WTC11 (cell line): ENCODE results near the gene HIC1. TPM values are rescaled to one million over a fixed set of nuclear protein-coding genes. Genes with fewer than 3 reads are reported as not detected.

Source experiments
- ATAC-seq: fragments of 200-7000 bp; cut with Tn5 transposase; 2 replicates; pipeline ENCODE4 v1.10.0; 2021; ENCODE audit warnings: mild to moderate bottlenecking, moderate library complexity
- CTCF ChIA-PET: fragments of 300-600 bp; sonication (Branson Sonifier 250); formaldehyde crosslinking; loops from one replicate; lab custom pipeline; 2021; ENCODE audit warnings: antibody characterized with exemption; lab: Charles Lee
- POLR2A ChIA-PET: fragments of 350-600 bp; sonication (Branson Sonifier 250); formaldehyde crosslinking; loops from one replicate; lab custom pipeline; 2021; ENCODE audit warnings: antibody characterized with exemption; lab: Charles Lee
- DNase-seq: peaks from one replicate; pipeline ENCODE4 v3.0.0; 2021; ENCODE audit warnings: low spot score
- H3K27ac Mint-ChIP-seq: 2 replicates; pipeline ENCODE4 v1.8.0; 2021; ENCODE audit warnings: mixed read lengths
- H3K27me3 Mint-ChIP-seq: 2 replicates; pipeline ENCODE4 v1.8.0; 2021; ENCODE audit warnings: low read depth, mild to moderate bottlenecking, moderate library complexity, mixed read lengths
- H3K36me3 Mint-ChIP-seq: 2 replicates; pipeline ENCODE4 v1.8.0; 2021; ENCODE audit warnings: mixed read lengths
- H3K4me1 Mint-ChIP-seq: 2 replicates; pipeline ENCODE4 v1.8.0; 2022; ENCODE audit warnings: mixed read lengths
- H3K4me3 Mint-ChIP-seq: 2 replicates; pipeline ENCODE4 v1.8.0; 2021; ENCODE audit warnings: mild to moderate bottlenecking, moderate library complexity, mixed read lengths
- H3K9me3 Mint-ChIP-seq: 2 replicates; pipeline ENCODE4 v1.8.0; 2021; ENCODE audit warnings: mixed read lengths
- CTCF ChIP-seq: fragments of 200-600 bp; IDR thresholded peaks from 2 replicates; pipeline ENCODE4 v1.8.0; 2022; ENCODE audit warnings: antibody characterized with exemption
- E2F4 ChIP-seq: sonication (generic); formaldehyde crosslinking; IDR thresholded peaks from 2 replicates; pipeline ENCODE4 v1.8.1; 2022; ENCODE audit warnings: low read depth, mild to moderate bottlenecking, moderate library complexity, missing genetic modification reagents, borderline replicate concordance
- ELF4 ChIP-seq: sonication (generic); formaldehyde crosslinking; IDR thresholded peaks from 2 replicates; pipeline ENCODE4 v1.8.1; 2022; ENCODE audit warnings: low read depth, mild to moderate bottlenecking, moderate library complexity, missing genetic modification reagents
- ERG ChIP-seq: fragments of 250-450 bp; sonication (Bioruptor Pico); IDR thresholded peaks from 2 replicates; pipeline ENCODE4 v1.8.0; 2021; ENCODE audit warnings: mild to moderate bottlenecking
- FOXJ3 ChIP-seq: sonication (generic); formaldehyde crosslinking; IDR thresholded peaks from 2 replicates; pipeline ENCODE4 v1.9.0; 2021; ENCODE audit warnings: missing genetic modification reagents, mild to moderate bottlenecking, borderline replicate concordance
- FOXP1 ChIP-seq: sonication (generic); formaldehyde crosslinking; IDR thresholded peaks from 2 replicates; pipeline ENCODE4 v1.8.0; 2022; ENCODE audit warnings: missing genetic modification reagents, mild to moderate bottlenecking, moderate library complexity, borderline replicate concordance
- GRHL2 ChIP-seq: fragments of 250-450 bp; sonication (Bioruptor Pico); IDR thresholded peaks from 2 replicates; pipeline ENCODE4 v1.8.0; 2022; ENCODE audit warnings: mild to moderate bottlenecking, moderate library complexity; ENCODE audit not compliant: insufficient replicate concordance, severe bottlenecking
- GTF2I ChIP-seq: fragments of 250-450 bp; sonication (Bioruptor Pico); conservative IDR thresholded peaks from 2 replicates; pipeline ENCODE4 v1.4.0; 2021; ENCODE audit warnings: mild to moderate bottlenecking
- KAT7 ChIP-seq: sonication (generic); formaldehyde crosslinking; IDR thresholded peaks from 2 replicates; pipeline ENCODE4 v1.8.1; 2023; ENCODE audit warnings: missing genetic modification reagents, mild to moderate bottlenecking, borderline replicate concordance
- MAX ChIP-seq: sonication (generic); formaldehyde crosslinking; IDR thresholded peaks from 2 replicates; pipeline ENCODE4 v1.8.0; 2022; ENCODE audit warnings: mild to moderate bottlenecking, missing genetic modification reagents
- PRDM15 ChIP-seq: sonication (generic); formaldehyde crosslinking; IDR thresholded peaks from 2 replicates; pipeline ENCODE4 v1.8.0; 2022; ENCODE audit warnings: missing genetic modification reagents
- ZNF121 ChIP-seq: sonication (generic); formaldehyde crosslinking; IDR thresholded peaks from 2 replicates; pipeline ENCODE4 v1.8.0; 2023; ENCODE audit warnings: missing genetic modification reagents
- ZNF232 ChIP-seq: sonication (generic); formaldehyde crosslinking; IDR thresholded peaks from 2 replicates; pipeline ENCODE4 v1.8.0; 2022; ENCODE audit warnings: mild to moderate bottlenecking, missing genetic modification reagents
- ZNF263 ChIP-seq: sonication (generic); formaldehyde crosslinking; IDR thresholded peaks from 2 replicates; pipeline ENCODE4 v1.8.1; 2022; ENCODE audit warnings: low read depth, mild to moderate bottlenecking, moderate library complexity, missing genetic modification reagents
- ZNF416 ChIP-seq: fragments of 250-450 bp; sonication (Bioruptor Pico); IDR thresholded peaks from 2 replicates; pipeline ENCODE4 v1.9.0; 2021; ENCODE audit warnings: mild to moderate bottlenecking, inconsistent platforms
- ZSCAN18 ChIP-seq: fragments of 250-450 bp; sonication (Bioruptor Pico); IDR thresholded peaks from 2 replicates; pipeline ENCODE4 v2.1.2; 2022; ENCODE audit warnings: mild to moderate bottlenecking, moderate library complexity
- total RNA-seq: library from RNA; stranded (reverse); gene quantifications from 3 replicates; pipeline ENCODE4 v1.2.3, GENCODE V29; 2021

HIC1 gene
- total RNA-seq, 1 experiment from 2014 or later: 0.37 TPM

- TF ChIP-seq ERG (CRISPR knock-in tag): no peak
- TF ChIP-seq E2F4 (CRISPR knock-in tag): no peak
- no peak for TF ChIP-seq MAX
- TF ChIP-seq FOXJ3 (CRISPR knock-in tag): no peak
- no peak for TF ChIP-seq ZSCAN18 (CRISPR knock-in tag)
These were observed 9.2 kb downstream of the HIC1 start (continued) for GRCh38 chr17:2064147-2064489.

GRCh38 chr17:2064520-2064971, 9.6 kb downstream of the HIC1 start:
- Mint-ChIP-seq H3K4me1 (peaks cover 33% of the 10 kb centered on the region), H3K27ac (peak overlapping the region; percentile 74), H3K4me3 (no peak overlapping the region), H3K27me3 (peaks cover 19% of the 10 kb centered on the region), H3K36me3 (peaks cover 3% of the 10 kb centered on the region), H3K9me3 (no peaks in the 10 kb centered on the region)
- ATAC-seq: no peak
- DNase-seq: no peak
- ChIA-PET POLR2A (interaction anchor here (0.6 kb wide), 1 partner anchor 82 kb away, joined by 3 read pairs; no protein-coding TSS in a partner anchor), CTCF (interaction anchor here (0.7 to 11.0 kb wide), 9 partner anchors 8 to 196 kb away, joined by 3 to 96 read pairs (median 6); partner anchors contain the start of gene HIC1)
- TF ChIP-seq ZNF121 (no peak), KAT7 (CRISPR knock-in tag) (no peak), GRHL2 (CRISPR knock-in tag) (no peak), ZNF232 (CRISPR knock-in tag) (no peak), MAX (no peak)

- H3K9me3 Mint-ChIP-seq: no peaks in the 10 kb centered on the region
- H3K36me3 Mint-ChIP-seq: peaks cover 3% of the 10 kb centered on the region
- peaks cover 13% of the 10 kb centered on the region for H3K27me3 Mint-ChIP-seq
- DNase-seq (peak; percentile 90), ATAC-seq (peak; percentile 85)
- H3K27ac Mint-ChIP-seq: peak overlapping the region; percentile 74; the same call in 1 of the 2 replicates
- CTCF ChIA-PET: interaction anchor here (0.7 to 11.0 kb wide), 16 partner anchors 9 to 283 kb away, joined by 3 to 96 read pairs (median 4); partner anchors contain the start of gene HIC1
- POLR2A ChIA-PET: interaction anchor here (0.6 kb wide), 1 partner anchor 83 kb away, joined by 3 read pairs; no protein-coding TSS in a partner anchor
- no peak overlapping the region for H3K4me3 Mint-ChIP-seq
- H3K4me1 Mint-ChIP-seq: peaks cover 31% of the 10 kb centered on the region
- no peak for TF ChIP-seq GTF2I (CRISPR knock-in tag)
- no peak for TF ChIP-seq MAX
- TF ChIP-seq FOXP1 (CRISPR knock-in tag): peak; percentile 68; the same call in 1 of the 2 replicates
- no peak for TF ChIP-seq ELF4 (CRISPR knock-in tag)
- TF ChIP-seq CTCF: peak; percentile 65
- TF ChIP-seq ZNF416 (CRISPR knock-in tag): no peak
- no peak for TF ChIP-seq E2F4 (CRISPR knock-in tag)
- TF ChIP-seq PRDM15 (CRISPR knock-in tag): 0 out of 2 replicates have a peak, but pooled peaks have one; percentile 18
- no peak for TF ChIP-seq ZNF263 (CRISPR knock-in tag)
- TF ChIP-seq ZNF121: peak; percentile 58; the same call in 1 of the 2 replicates
These were observed 10.3 kb downstream of the HIC1 start for GRCh38 chr17:2064980-2065785.
